Vagina (tissue), 2 donors: ENCODE measurements around the gene CLTRN.

ENCODE experiments used
- POLR2A ChIP-seq, 2 donors: fragments of 450-650 bp; IDR thresholded peaks; one replicate each; pipeline ENCODE4 v1.6.1; 2017; ENCODE audit warnings: antibody characterized with exemption in 2 of 2, mild to moderate bottlenecking in 2 of 2, moderate library complexity in 2 of 2
- TF ChIP-seq, protein P1 (sequence below), 3 experiments: fragments of 450-650 bp in 2 of 3; fragments of 200-600 bp in 1 of 3; sonication (generic) in 1 of 3; IDR thresholded peaks; one replicate each; pipeline ENCODE4 v1.5.1; 2017 to 2019; ENCODE audit warnings: antibody characterized with exemption in 3 of 3, mild to moderate bottlenecking in 2 of 3, moderate library complexity in 2 of 3

DNA sequence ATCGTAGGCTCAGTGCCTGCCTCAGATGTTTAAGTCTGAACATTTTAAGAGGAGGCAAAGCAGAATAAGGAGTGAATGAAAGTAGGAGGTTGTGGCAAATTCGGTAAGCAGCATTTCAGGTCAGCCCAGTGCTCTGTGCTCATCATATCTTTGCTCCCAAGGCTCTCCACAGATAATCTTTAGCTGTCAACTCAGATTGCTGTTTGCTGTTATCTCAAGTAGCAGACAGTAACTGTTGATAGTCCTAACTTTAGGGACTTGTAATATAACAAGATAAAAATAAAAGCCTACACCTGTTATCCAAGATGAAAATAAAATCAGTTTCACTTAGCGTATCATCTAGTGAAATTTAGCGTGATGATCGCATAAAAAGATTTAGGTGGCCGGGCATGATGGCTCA is 18.6 kb upstream of the CLTRN start:
- no peak for TF ChIP-seq POLR2A (IDR thresholded peaks at IDR 0.05)
- TF ChIP-seq, protein P1, sequence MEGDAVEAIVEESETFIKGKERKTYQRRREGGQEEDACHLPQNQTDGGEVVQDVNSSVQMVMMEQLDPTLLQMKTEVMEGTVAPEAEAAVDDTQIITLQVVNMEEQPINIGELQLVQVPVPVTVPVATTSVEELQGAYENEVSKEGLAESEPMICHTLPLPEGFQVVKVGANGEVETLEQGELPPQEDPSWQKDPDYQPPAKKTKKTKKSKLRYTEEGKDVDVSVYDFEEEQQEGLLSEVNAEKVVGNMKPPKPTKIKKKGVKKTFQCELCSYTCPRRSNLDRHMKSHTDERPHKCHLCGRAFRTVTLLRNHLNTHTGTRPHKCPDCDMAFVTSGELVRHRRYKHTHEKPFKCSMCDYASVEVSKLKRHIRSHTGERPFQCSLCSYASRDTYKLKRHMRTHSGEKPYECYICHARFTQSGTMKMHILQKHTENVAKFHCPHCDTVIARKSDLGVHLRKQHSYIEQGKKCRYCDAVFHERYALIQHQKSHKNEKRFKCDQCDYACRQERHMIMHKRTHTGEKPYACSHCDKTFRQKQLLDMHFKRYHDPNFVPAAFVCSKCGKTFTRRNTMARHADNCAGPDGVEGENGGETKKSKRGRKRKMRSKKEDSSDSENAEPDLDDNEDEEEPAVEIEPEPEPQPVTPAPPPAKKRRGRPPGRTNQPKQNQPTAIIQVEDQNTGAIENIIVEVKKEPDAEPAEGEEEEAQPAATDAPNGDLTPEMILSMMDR (IDR thresholded peaks at IDR 0.05) = no peak
